Measurements from ENCODE around the gene PLS1. TPM values are rescaled to one million over a fixed set of nuclear protein-coding genes. Genes with fewer than 3 reads are reported as not detected.
"Not testable (repeated sequence)": the region's sequence is repeated elsewhere in the genome, so short reads cannot be mapped to it uniquely, and the experiment has no call there.

Gene PLS1
- total RNA-seq, 2 donors from 2014 or later: 252 to 418 TPM

- H3K36me3 ChIP-seq: no peaks in the 10 kb centered on the region
- no peak overlapping the region for H3K27ac ChIP-seq
- no peak overlapping the region for H3K9ac ChIP-seq (ENCODE audit: low read depth in 2 of 2, low read length in 2 of 2)
- H3K9me3 ChIP-seq: no peaks in the 10 kb centered on the region
- DNase-seq: no peak
- intact Hi-C loops (cut with DNase I): no loop called here
- TF ChIP-seq, protein P1, sequence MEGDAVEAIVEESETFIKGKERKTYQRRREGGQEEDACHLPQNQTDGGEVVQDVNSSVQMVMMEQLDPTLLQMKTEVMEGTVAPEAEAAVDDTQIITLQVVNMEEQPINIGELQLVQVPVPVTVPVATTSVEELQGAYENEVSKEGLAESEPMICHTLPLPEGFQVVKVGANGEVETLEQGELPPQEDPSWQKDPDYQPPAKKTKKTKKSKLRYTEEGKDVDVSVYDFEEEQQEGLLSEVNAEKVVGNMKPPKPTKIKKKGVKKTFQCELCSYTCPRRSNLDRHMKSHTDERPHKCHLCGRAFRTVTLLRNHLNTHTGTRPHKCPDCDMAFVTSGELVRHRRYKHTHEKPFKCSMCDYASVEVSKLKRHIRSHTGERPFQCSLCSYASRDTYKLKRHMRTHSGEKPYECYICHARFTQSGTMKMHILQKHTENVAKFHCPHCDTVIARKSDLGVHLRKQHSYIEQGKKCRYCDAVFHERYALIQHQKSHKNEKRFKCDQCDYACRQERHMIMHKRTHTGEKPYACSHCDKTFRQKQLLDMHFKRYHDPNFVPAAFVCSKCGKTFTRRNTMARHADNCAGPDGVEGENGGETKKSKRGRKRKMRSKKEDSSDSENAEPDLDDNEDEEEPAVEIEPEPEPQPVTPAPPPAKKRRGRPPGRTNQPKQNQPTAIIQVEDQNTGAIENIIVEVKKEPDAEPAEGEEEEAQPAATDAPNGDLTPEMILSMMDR (IDR thresholded peaks at IDR 0.05): no peak
- no peak overlapping the region for H3K4me3 ChIP-seq
- H3K27me3 ChIP-seq: no peaks in the 10 kb centered on the region
- no peaks in the 10 kb centered on the region for H3K4me1 ChIP-seq
Measured at GRCh38 chr3:142563496-142563997, 32.6 kb upstream of the PLS1 start.

DNA sequence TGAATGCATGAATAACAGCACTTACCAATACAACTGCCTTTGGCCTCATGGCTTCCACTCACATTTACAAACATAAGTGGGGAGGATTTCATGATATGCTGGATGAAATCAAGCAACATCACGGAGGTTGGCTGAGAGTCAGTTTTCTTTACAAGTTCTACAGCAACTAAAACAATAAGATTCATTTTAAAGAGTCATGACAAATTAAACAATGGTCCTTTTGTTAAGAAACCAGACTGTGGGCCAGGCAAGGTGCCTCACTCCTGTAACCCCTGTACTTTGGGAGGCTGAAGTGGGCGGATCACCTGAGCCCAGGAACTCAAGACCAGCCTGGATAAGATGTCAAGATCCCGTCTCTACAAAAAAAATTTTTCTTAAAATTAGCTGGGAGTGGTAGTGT lies 30.1 kb upstream of the PLS1 start:
- TF ChIP-seq, protein P1 (IDR thresholded peaks at IDR 0.05): no peak
- H3K36me3 ChIP-seq: no peaks in the 10 kb centered on the region
- no peak overlapping the region for H3K27ac ChIP-seq
- no peak overlapping the region for H3K9ac ChIP-seq (ENCODE audit: low read depth in 2 of 2, low read length in 2 of 2)
- no peaks in the 10 kb centered on the region for H3K9me3 ChIP-seq
- no peak for DNase-seq
- H3K4me3 ChIP-seq: no peak overlapping the region
- intact Hi-C loops (cut with DNase I): no loop called here
- H3K27me3 ChIP-seq: no peaks in the 10 kb centered on the region
- no peaks in the 10 kb centered on the region for H3K4me1 ChIP-seq

- no peak overlapping the region for H3K9ac ChIP-seq (ENCODE audit: low read depth in 2 of 2, low read length in 2 of 2)
- TF ChIP-seq, protein P1 (IDR thresholded peaks at IDR 0.05): no peak
- no peak overlapping the region for H3K27ac ChIP-seq
- H3K36me3 ChIP-seq: no peaks in the 10 kb centered on the region
- no peaks in the 10 kb centered on the region for H3K9me3 ChIP-seq
- no peak overlapping the region for H3K4me3 ChIP-seq
- intact Hi-C loops (cut with DNase I): no loop called here
- DNase-seq: no peak
- H3K4me1 ChIP-seq: no peaks in the 10 kb centered on the region
- no peaks in the 10 kb centered on the region for H3K27me3 ChIP-seq
Measured at GRCh38 chr3:142568393-142569017, 27.7 kb upstream of the PLS1 start.

DNA sequence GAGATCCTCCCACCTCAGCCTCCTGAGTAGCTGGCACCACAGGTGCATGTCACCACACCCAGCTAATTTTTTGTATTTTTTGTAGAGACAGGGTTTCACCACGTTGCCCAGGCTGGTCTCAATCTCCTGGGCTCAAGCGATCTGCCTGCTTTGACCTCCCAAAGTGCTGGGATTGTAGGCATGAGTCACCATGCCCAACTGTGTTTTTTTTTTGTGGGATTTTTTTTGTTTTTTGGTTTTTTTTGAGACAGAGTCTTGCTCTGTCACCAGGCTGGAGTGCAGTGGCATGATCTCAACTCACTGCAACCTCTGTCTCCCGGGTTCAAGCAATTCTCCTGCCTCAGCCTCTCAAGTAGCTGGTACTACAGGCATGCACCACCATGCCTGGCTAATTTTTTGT lies 26.8 kb upstream of the PLS1 start:
- not testable (repeated sequence) for H3K27me3 ChIP-seq

DNA sequence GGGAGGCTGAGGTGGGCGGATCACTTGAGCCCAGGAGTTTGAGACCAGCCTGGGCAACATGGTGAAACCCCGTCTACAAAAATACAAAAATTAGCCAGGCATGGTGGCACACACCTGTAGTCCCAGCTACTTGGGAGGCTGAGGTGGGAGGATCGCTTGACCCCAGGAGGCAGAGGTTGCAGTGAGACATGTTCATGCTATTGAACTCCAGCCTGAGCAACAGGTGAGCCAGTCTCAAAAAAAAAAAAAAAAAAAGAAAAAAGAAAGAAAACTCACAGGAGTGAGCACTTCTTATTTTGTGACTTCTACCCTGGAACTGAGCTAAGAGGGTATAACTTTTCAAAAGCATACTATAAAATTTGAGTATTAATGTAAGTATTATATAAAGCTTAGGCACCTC lies 22.0 kb upstream of the PLS1 start:
- H3K27ac ChIP-seq; H3K36me3 ChIP-seq; H3K9me3 ChIP-seq; H3K4me3 ChIP-seq; H3K4me1 ChIP-seq; intact Hi-C loops (cut with DNase I); H3K27me3 ChIP-seq; DNase-seq; H3K9ac ChIP-seq (ENCODE audit: low read depth in 2 of 2, low read length in 2 of 2): not testable (repeated sequence)

More for the DNA sequence above, 26.8 kb upstream of the PLS1 start:
- H3K9ac ChIP-seq (ENCODE audit: low read depth in 2 of 2, low read length in 2 of 2); DNase-seq; H3K27ac ChIP-seq; H3K36me3 ChIP-seq; H3K9me3 ChIP-seq; intact Hi-C loops (cut with DNase I); H3K4me3 ChIP-seq; H3K4me1 ChIP-seq: not testable (repeated sequence)

DNA sequence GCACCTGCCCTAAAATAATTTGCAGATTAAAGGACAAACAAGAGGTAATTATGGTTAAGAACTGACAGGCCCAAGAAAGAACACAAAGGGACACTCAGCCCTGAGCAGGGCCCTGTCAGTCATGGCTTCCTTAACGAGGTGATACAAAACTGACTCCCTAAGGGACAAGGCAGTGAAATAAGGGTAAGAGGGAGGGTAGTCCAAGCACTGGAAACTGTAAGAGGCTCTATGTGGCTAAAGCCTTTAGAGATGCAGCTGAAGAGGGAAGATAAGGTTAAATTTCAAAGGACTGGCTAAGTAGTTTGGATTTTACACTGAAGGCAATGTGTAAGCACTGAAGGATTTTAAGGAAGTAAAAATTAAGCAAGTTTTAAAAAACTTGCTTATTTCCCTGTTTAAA lies 21.5 kb upstream of the PLS1 start:
- Histone ChIP-seq H3K27ac (no peak overlapping the region), H3K9me3 (no peaks in the 10 kb centered on the region), H3K9ac (ENCODE audit: low read depth in 2 of 2, low read length in 2 of 2) (no peak overlapping the region), H3K27me3 (no peaks in the 10 kb centered on the region), H3K36me3 (no peaks in the 10 kb centered on the region), H3K4me3 (no peak overlapping the region), H3K4me1 (no peaks in the 10 kb centered on the region)
- TF ChIP-seq, protein P1 (IDR thresholded peaks at IDR 0.05): no peak
- no peak for DNase-seq
- intact Hi-C loops (cut with DNase I): no loop called here
